DOHH2 (cell line): ENCODE data around the gene PRSS38.

Experiments used
- H3F3A ChIP-seq: fragments of 200-600 bp; sonication (generic), shearing (Covaris generic); 2 replicates; pipeline ENCODE4 v1.6.0; 2016; ENCODE audit warnings: antibody characterized with exemption, mild to moderate bottlenecking; ENCODE audit not compliant: control insufficient read depth, insufficient read depth
- H3K27ac ChIP-seq: fragments of 200-600 bp; sonication (generic); 2 replicates; pipeline ENCODE4 v1.5.1; 2014; ENCODE audit warnings: low read depth, mild to moderate bottlenecking, low read length, moderate library complexity
- H3K27me3 ChIP-seq: fragments of 200-600 bp; sonication (generic); 2 replicates; pipeline ENCODE4 v1.6.1; 2014; ENCODE audit warnings: mild to moderate bottlenecking, low read length, mixed read lengths; ENCODE audit not compliant: control insufficient read depth
- H3K36me3 ChIP-seq: fragments of 200-600 bp; sonication (generic); 2 replicates; pipeline ENCODE4 v1.6.1; 2014; ENCODE audit warnings: mild to moderate bottlenecking, low read length, moderate library complexity, mixed read lengths; ENCODE audit not compliant: control insufficient read depth
- H3K4me1 ChIP-seq: fragments of 200-600 bp; sonication (generic); 2 replicates; pipeline ENCODE4 v1.6.1; 2014; ENCODE audit warnings: mild to moderate bottlenecking, low read length, mixed read lengths; ENCODE audit not compliant: control insufficient read depth
- H3K4me2 ChIP-seq: fragments of 200-600 bp; sonication (generic); 2 replicates; pipeline ENCODE4 v1.6.0; 2014; ENCODE audit warnings: mild to moderate bottlenecking, low read length, moderate library complexity
- H3K4me3 ChIP-seq: fragments of 200-600 bp; sonication (generic); 2 replicates; pipeline ENCODE4 v1.5.1; 2014; ENCODE audit warnings: mild to moderate bottlenecking, low read length, mixed read lengths
- H3K79me2 ChIP-seq: fragments of 200-600 bp; sonication (generic); 2 replicates; pipeline ENCODE4 v1.6.1; 2014; ENCODE audit warnings: mild to moderate bottlenecking, low read length, mixed read lengths; ENCODE audit not compliant: control insufficient read depth
- H3K9me2 ChIP-seq: fragments of 200-600 bp; sonication (generic); replicated peaks from 2 replicates; pipeline ENCODE4 v1.6.1; 2014; ENCODE audit warnings: mild to moderate bottlenecking, low read length, mixed read lengths; ENCODE audit not compliant: control insufficient read depth
- H3K9me3 ChIP-seq: fragments of 200-600 bp; sonication (generic); 2 replicates; pipeline ENCODE4 v1.6.1; 2014; ENCODE audit warnings: antibody characterized with exemption, low read length, mixed read lengths; ENCODE audit not compliant: control insufficient read depth, insufficient read depth
- H4K20me1 ChIP-seq: fragments of 200-600 bp; sonication (generic); 2 replicates; pipeline ENCODE4 v1.6.0; 2014; ENCODE audit warnings: low read depth, mild to moderate bottlenecking, antibody characterized with exemption, low read length, moderate library complexity; ENCODE audit not compliant: control insufficient read depth, insufficient read depth
- CTCF ChIP-seq: fragments of 200-600 bp; sonication (generic); IDR thresholded peaks from one replicate; pipeline ENCODE4 v1.5.1; 2014; ENCODE audit warnings: antibody characterized with exemption, mild to moderate bottlenecking, low read depth, low read length; ENCODE audit not compliant: poor library complexity, severe bottlenecking
- EZH2phosphoT487 ChIP-seq: fragments of 200-600 bp; sonication (generic); IDR thresholded peaks from 2 replicates; pipeline ENCODE4 v1.6.1; 2017; ENCODE audit warnings: borderline replicate concordance, mild to moderate bottlenecking, antibody characterized with exemption, low read length, moderate library complexity, mixed read lengths

Gene PRSS38

GRCh38 chr1:227849251-227849650, 33.8 kb downstream of the PRSS38 start:
- Histone ChIP-seq H3K36me3 (no peaks in the 10 kb centered on the region), H4K20me1 (no peaks in the 10 kb centered on the region), H3K9me3 (no peaks in the 10 kb centered on the region), H3K4me3 (no peak overlapping the region), H3K4me2 (no peak overlapping the region), H3K27me3 (no peaks in the 10 kb centered on the region), H3K9me2 (no peaks in the 10 kb centered on the region), H3K79me2 (no peaks in the 10 kb centered on the region), H3K27ac (no peak overlapping the region), H3F3A (no peaks in the 10 kb centered on the region), H3K4me1 (no peaks in the 10 kb centered on the region)
- TF ChIP-seq CTCF (no peak), EZH2phosphoT487 (no peak)

GRCh38 chr1:227854189-227854588, 38.7 kb downstream of the PRSS38 start:
- Histone ChIP-seq H3K27ac (no peak overlapping the region), H3F3A (no peaks in the 10 kb centered on the region), H3K4me3 (no peak overlapping the region), H3K36me3 (no peaks in the 10 kb centered on the region), H3K9me2 (no peaks in the 10 kb centered on the region), H3K4me2 (no peak overlapping the region), H3K79me2 (no peaks in the 10 kb centered on the region), H3K27me3 (no peaks in the 10 kb centered on the region), H3K9me3 (no peaks in the 10 kb centered on the region), H4K20me1 (no peaks in the 10 kb centered on the region), H3K4me1 (no peaks in the 10 kb centered on the region)
- TF ChIP-seq CTCF (no peak), EZH2phosphoT487 (no peak)

- Histone ChIP-seq H3K79me2 (no peaks in the 10 kb centered on the region), H3K4me3 (no peak overlapping the region), H3K4me1 (no peaks in the 10 kb centered on the region), H3K36me3 (no peaks in the 10 kb centered on the region), H3K9me2 (no peaks in the 10 kb centered on the region), H3K9me3 (no peaks in the 10 kb centered on the region), H3K27me3 (no peaks in the 10 kb centered on the region), H3K27ac (no peak overlapping the region), H3F3A (no peaks in the 10 kb centered on the region), H3K4me2 (no peak overlapping the region), H4K20me1 (no peaks in the 10 kb centered on the region)
- no peak for TF ChIP-seq CTCF
- TF ChIP-seq EZH2phosphoT487: no peak
Observed at GRCh38 chr1:227855687-227856086, 40.2 kb downstream of the PRSS38 start.
